ENCODE measurements around the gene LGALS9.
"Not testable (repeated sequence)": the region's sequence is repeated elsewhere in the genome, so short reads cannot be mapped to it uniquely, and the experiment has no call there.

LGALS9 gene

GRCh38 chr17:27660436-27660835, 29.4 kb downstream of the LGALS9 start:
- H3K4me3 ChIP-seq (ENCODE audit: control insufficient read depth, low read depth, low read length): no peak overlapping the region
- no peak for DNase-seq (ENCODE audit: low read depth)
- TF ChIP-seq CTCF (IDR thresholded peaks at IDR 0.05; ENCODE audit: control insufficient read depth, insufficient read depth, low read depth, low read length, missing control alignments): no peak

- no peak overlapping the region for H3K4me3 ChIP-seq (ENCODE audit: control insufficient read depth, low read depth, low read length)
- no peak for TF ChIP-seq CTCF (IDR thresholded peaks at IDR 0.05; ENCODE audit: control insufficient read depth, insufficient read depth, low read depth, low read length, missing control alignments)
- no peak for DNase-seq (ENCODE audit: low read depth)
Measured at GRCh38 chr17:27663936-27664605, 33.1 kb downstream of the LGALS9 start.

- no peak overlapping the region for H3K4me3 ChIP-seq (ENCODE audit: control insufficient read depth, low read depth, low read length)
- DNase-seq (ENCODE audit: low read depth): no peak
- TF ChIP-seq CTCF (IDR thresholded peaks at IDR 0.05; ENCODE audit: control insufficient read depth, insufficient read depth, low read depth, low read length, missing control alignments): no peak
Measured at GRCh38 chr17:27664606-27664965, 33.6 kb downstream of the LGALS9 start.

- TF ChIP-seq CTCF (IDR thresholded peaks at IDR 0.05; ENCODE audit: control insufficient read depth, insufficient read depth, low read depth, low read length, missing control alignments): no peak
- no peak overlapping the region for H3K4me3 ChIP-seq (ENCODE audit: control insufficient read depth, low read depth, low read length)
- DNase-seq (ENCODE audit: low read depth): no peak
Measured at GRCh38 chr17:27665549-27665948, 34.6 kb downstream of the LGALS9 start.

- DNase-seq (ENCODE audit: low read depth); H3K4me3 ChIP-seq (ENCODE audit: control insufficient read depth, low read depth, low read length): not testable (repeated sequence)
Measured at GRCh38 chr17:27666270-27666669, 35.3 kb downstream of the LGALS9 start.

GRCh38 chr17:27666831-27667560, 36.0 kb downstream of the LGALS9 start:
- H3K4me3 ChIP-seq (ENCODE audit: control insufficient read depth, low read depth, low read length): no peak overlapping the region
- no peak for DNase-seq (ENCODE audit: low read depth)
- no peak for TF ChIP-seq CTCF (IDR thresholded peaks at IDR 0.05; ENCODE audit: control insufficient read depth, insufficient read depth, low read depth, low read length, missing control alignments)

- TF ChIP-seq CTCF (IDR thresholded peaks at IDR 0.05; ENCODE audit: control insufficient read depth, insufficient read depth, low read depth, low read length, missing control alignments): no peak
- no peak for DNase-seq (ENCODE audit: low read depth)
- H3K4me3 ChIP-seq (ENCODE audit: control insufficient read depth, low read depth, low read length): no peak overlapping the region
Measured at GRCh38 chr17:27667656-27668487, 36.9 kb downstream of the LGALS9 start.

All from AG09309 (cell line).